G401 (cell line): Measurements from ENCODE around the gene NUP50. TPM values are rescaled to one million over a fixed set of nuclear protein-coding genes. Genes with fewer than 3 reads are reported as not detected.

Experiments
- DNase-seq: peaks from one replicate; pipeline ENCODE4 v3.0.0-alpha.2; 2015; ENCODE audit warnings: low spot score
- in situ Hi-C: cut with HindIII; loops from 2 replicates; pipeline ENCODE4 v1.10.0; 2016; ENCODE audit warnings: low sequenced_read_pairs, mixed read lengths
- total RNA-seq: library from RNA; depleted of rRNA; stranded (reverse); fragments of >200 nt; shearing (Covaris generic); gene quantifications from 2 replicates; pipeline ENCODE4 v1.2.3, GENCODE V29; 2014

The NUP50 gene
- total RNA-seq, 1 experiment from 2014 or later: 51.9 TPM

- in situ Hi-C loops: no loop called here
- DNase-seq: peak; percentile 45
These were observed 59.8 kb downstream of the NUP50 start for GRCh38 chr22:45223304-45224117.

GRCh38 chr22:45224331-45224730 lies 60.6 kb downstream of the NUP50 start:
- no peak for DNase-seq
- in situ Hi-C loops: no loop called here

DNA sequence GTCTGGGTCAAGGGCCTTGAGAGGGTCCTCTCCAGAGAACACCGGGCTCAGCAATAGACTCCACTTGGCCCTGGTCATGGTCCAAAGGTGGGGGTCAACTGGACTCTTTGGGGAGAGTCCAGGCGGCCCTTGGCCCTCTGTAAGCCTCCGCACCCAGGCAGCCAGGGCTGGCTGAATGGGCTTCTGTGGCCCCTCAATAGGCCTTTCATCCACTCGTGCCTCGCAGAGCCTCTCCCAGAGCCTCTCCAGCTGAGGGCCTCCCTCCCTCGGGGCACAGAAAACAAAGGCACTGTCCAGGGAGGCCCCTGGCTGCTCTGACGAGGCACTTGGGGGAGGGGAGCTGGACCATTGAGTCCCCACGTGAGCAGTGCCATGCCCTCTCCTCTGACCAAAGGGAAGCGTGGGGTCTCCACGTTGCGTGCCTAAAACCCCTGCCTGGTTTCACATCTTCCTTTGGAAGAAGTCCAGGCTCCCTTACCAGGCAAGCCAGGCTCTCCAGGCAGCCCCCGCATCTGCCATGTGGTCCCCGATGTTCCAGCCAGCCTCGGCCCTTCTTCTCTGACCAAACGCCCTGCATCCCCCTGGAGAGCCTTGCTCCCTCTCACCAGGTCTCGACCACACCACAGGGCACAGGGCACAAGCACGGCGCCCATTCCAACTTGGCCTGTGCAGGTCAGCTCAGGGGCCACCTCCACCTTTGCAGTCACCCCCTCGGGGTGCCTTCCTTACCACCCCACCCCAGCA lies 61.4 kb downstream of the NUP50 start:
- in situ Hi-C loops: no loop called here

DNA sequence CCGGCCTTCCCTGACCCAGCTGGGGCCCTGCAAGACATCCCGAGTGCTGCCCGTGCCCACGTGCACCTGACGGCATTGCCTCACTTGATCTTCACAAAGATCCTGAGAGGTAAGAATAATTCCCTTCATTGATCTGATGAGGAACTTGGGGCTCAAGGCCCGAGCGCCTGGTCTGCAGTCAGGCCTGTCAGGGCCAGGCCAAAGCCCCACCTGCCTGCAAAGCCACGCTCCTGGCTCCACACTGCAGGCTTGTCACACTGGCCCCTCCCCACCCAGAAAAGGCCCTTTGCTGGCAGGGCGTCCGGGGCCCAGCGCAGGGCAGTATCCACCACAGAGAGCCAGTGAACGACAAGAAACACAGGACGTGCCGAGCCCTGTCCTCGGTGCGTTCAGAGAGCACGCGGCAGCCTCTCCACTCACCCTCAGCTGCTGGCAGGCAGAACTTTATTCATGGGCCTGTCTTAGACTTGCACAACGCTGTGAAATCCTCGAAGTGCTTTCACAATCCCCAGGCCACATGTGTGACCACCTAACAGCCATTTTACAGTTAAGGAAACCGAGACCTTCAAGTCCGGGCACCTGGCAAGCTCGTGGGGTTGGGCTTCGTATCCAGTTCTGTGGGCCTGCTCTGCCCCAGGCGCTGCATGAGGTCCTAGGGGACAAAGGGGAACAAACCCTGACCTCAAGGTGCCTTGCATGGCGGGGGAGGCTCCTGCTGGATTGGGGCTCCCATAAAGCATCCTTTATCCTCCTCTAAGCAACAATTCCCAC lies 62.2 kb downstream of the NUP50 start:
- DNase-seq: no peak
- in situ Hi-C loops: no loop called here

More for the DNA sequence above, 61.4 kb downstream of the NUP50 start:
- DNase-seq: no peak

DNA sequence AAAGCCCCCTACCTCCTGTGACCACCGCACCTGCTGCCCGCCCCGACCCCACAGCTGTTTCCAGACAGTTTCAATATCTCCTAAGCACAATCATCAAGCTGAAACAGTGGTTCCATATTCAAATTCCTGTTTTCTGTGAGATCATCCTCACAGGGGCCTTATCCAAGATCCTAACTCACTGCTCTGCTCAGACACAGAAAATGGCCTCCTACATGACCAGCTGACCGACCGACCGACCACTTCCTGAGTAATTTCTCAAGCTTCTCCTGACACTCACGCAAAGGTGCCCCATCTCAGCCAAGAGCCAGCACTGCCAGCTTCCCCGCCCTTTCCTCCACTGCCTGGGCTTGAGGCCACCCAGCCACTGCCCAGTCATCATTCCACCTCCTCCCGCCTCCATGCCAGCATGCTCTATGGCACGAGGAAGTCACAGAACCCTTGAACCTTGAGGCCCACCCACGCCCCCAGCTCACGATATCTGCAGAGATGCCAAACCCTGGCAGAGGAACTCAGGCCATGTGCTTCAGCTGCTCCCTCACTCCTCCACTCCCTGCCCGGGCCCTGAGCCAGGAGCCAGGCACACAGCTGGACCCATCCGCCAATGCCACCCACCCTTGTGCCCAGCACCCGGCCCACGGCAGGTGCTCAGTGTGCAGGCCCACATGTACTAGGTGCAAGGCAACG lies 62.9 kb downstream of the NUP50 start:
- in situ Hi-C loops: no loop called here
- DNase-seq: no peak

DNA sequence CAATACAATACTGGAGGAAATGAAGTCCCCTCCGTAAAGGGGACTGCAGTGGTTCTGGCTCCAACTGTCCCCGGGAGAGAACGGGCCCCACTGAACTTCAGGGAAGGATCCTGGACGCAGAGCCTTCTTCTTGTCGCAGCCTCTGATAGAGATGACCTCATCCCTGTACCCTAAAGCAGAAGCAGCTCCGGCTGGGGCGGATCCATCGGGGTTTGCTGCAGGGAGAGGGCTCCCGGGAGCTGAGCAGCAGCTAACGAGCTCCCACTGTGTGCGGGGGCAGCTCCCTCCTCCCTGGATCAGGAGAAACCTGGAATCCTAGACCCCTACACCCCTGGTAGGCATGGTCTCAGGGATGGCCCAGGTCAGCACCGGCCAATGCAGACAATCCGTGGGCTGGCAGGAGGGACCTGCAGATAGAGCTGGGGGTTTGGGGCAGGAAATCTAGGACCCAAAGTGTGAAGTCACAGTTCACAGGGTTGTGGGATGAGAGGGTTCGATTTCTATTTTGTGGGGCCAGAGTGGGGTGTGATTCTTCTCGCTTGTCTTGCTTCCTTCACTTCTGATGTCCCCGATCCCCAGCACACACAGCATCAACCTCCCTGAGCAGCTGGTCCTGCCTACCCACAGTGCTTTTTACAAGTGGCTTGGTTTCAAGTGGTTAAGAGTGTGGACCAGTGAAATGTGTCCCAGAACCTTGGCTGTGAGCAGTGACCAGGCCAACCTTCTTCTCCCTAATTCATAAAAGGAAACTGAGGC lies 64.1 kb downstream of the NUP50 start:
- in situ Hi-C loops: no loop called here
- no peak for DNase-seq

GRCh38 chr22:45228401-45228754 lies 64.7 kb downstream of the NUP50 start:
- no peak for DNase-seq
- in situ Hi-C loops: no loop called here

DNA sequence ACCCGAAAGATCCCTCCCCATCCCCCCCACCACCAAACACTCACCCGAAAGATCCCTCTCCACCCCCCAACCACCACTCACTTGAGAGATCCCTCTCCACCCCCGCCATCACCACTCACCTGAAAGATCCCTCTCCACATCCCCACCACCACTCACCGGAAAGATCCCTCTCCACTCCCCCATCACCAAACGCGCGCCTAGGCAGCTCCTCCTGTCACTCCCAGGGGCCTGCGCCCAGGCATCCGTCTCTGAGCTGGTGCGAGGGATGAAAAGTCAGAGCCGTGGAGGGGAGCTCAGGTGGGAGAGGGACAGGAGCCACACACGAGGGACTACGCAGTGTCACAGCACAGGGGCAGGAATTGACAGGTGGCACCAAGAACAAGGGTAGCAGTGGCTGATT lies 65.5 kb downstream of the NUP50 start:
- in situ Hi-C loops: no loop called here

GRCh38 chr22:45230026-45230721 lies 66.4 kb downstream of the NUP50 start:
- no peak for DNase-seq
- in situ Hi-C loops: no loop called here

More for the DNA sequence above, 65.5 kb downstream of the NUP50 start:
- no peak for DNase-seq

DNA sequence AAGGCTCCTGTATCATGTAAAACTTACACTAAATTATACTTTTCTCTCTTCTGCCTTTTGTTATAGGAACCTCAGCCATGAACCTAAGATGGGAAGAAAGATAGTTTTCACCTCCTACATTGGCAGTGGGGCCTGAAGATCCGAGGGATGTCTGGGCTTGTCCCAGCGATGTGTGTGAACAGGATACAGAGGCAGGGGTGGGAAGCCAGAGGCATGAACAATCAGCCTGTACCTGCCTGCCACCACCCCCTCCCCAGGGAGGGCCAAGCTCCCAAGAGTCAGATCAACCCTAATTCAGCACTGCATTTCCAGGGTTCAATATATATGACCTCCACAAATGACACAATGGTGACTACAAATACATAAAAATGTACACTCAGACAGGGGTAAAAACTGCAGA lies 67.6 kb downstream of the NUP50 start:
- in situ Hi-C loops: no loop called here
- DNase-seq: no peak

DNA sequence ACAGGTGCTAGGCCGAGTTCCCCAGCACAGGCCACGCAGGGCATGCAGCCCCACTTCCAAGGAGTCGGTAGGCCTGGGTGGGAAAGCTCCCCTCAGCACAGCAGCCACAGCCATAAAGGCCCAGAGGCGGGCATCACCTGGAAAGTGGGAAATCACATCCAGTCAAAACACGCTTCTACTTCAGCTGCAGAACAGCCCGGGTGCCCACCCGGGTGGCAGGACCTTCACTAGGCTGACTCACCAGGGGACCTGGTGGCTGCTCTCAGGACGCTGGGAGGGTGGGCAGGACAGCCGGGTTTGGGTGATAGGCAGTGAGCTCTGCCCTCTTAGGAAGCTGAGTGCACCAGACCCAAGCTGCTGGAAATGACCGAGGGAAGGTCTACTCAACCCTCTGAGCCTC lies 69.7 kb downstream of the NUP50 start:
- in situ Hi-C loops: no loop called here
- DNase-seq: no peak

DNA sequence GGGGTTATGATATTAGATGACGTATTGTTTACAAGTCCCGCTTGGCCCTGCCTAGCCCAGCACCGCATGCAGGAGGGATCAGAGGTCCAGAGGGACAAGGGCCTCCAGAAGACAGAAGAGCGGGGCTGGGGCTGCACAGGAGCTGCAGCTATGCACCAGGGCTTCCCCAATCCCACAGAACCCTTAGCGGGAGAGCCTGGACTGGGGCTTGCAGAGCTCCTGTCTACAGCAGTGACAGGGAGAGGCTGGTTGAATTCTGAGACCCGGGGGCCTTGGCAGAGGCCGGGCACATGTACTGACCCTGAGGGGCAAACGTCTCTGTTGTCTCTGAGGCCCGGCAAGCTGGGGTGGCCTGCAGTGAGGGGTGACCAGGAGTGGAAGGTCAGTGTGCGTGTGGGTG lies 70.1 kb downstream of the NUP50 start:
- no peak for DNase-seq
- in situ Hi-C loops: no loop called here

- DNase-seq: no peak
- in situ Hi-C loops: no loop called here
These were observed 71.5 kb downstream of the NUP50 start for GRCh38 chr22:45235101-45235777.

GRCh38 chr22:45235851-45236342 lies 72.2 kb downstream of the NUP50 start:
- DNase-seq: no peak
- in situ Hi-C loops: no loop called here

GRCh38 chr22:45237065-45237990 lies 73.6 kb downstream of the NUP50 start:
- in situ Hi-C loops: no loop called here

More at GRCh38 chr22:45237065-45237990, 73.6 kb downstream of the NUP50 start:
- DNase-seq: no peak
